ENCODE measurements around the gene EPHB3. TPM values are rescaled to one million over a fixed set of nuclear protein-coding genes. Genes with fewer than 3 reads are reported as not detected.

EPHB3 gene
- total RNA-seq, 1 donor from 2014 or later, result not detected

DNA sequence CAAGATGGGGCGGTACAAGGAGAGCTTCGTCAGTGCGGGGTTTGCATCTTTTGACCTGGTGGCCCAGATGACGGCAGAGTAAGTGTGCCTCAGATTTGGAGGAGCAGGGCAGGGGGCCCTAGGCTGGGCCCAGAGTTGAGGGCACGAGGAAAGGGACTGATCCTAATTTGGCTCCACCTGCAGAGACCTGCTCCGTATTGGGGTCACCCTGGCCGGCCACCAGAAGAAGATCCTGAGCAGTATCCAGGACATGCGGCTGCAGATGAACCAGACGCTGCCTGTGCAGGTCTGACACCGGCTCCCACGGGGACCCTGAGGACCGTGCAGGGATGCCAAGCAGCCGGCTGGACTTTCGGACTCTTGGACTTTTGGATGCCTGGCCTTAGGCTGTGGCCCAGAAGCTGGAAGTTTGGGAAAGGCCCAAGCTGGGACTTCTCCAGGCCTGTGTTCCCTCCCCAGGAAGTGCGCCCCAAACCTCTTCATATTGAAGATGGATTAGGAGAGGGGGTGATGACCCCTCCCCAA lies 19.8 kb downstream of the EPHB3 start:
- no peak overlapping the region for H3K4me3 Mint-ChIP-seq (ENCODE audit: low read depth)
- peaks cover 3% of the 10 kb centered on the region for H3K4me1 Mint-ChIP-seq (ENCODE audit: low read depth)
- peaks cover 30% of the 10 kb centered on the region for H3K27me3 Mint-ChIP-seq (ENCODE audit: low read depth)
- DNase-seq (ENCODE audit: low spot score), result no peak
- no peaks in the 10 kb centered on the region for H3K9me3 Mint-ChIP-seq
- no peak overlapping the region for H3K27ac Mint-ChIP-seq
- intact Hi-C loops (cut with micrococcal nuclease), result no loop called here
- H3K36me3 Mint-ChIP-seq (ENCODE audit: low read depth), result no peaks in the 10 kb centered on the region

DNA sequence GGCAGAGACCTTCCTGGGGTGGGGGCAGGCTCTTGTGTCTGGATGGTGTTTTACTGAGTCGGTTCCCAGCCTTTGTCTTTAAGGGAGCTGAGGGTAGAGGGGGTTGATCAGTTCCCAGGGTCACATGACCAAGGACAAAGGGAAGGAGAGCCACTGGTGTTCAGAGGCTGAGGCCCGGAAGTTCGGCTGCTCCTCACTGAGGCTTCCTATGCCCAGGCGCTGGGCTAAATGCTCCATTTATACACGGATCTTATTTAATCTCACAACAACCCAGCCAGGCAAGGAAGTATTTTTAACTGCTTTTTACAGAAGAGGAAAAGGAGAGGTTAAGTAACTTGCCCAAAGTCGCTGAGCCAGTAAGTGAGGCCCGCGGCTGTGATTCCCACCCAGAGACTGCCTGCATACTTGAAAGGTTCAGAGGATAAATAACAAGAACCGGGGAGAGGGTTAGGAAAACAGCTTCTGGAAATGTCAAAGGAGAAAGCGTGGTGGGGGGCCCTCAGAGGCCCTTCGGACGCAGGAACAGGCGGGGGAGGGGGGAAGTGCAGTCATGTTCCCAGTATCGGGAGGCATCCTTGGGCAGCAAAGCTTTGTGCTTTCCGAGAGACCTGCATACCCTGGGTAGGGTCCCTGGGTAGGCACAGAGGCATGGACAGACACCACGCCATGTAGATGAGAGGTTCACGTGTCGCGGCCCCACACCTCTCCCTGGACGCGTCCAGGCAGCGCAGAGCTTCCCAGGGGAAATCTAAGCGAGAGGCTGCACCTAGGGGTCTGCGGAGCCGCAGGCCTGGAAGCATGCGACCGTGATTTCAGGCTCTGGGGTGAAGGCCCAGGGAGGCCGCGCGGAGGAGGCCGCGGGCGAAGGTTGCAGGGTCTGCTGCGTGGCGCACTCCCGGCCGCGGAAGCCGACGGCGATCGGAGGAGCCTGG lies 21.3 kb downstream of the EPHB3 start:
- intact Hi-C loops (cut with micrococcal nuclease), result no loop called here
- Mint-ChIP-seq H3K9me3 (no peaks in the 10 kb centered on the region), H3K4me1 (ENCODE audit: low read depth) (peaks cover 3% of the 10 kb centered on the region), H3K27me3 (ENCODE audit: low read depth) (peaks cover 32% of the 10 kb centered on the region), H3K4me3 (ENCODE audit: low read depth) (peak overlapping the region; percentile 15), H3K36me3 (ENCODE audit: low read depth) (no peaks in the 10 kb centered on the region), H3K27ac (no peak overlapping the region)
- DNase-seq (ENCODE audit: low spot score), result no peak

DNA sequence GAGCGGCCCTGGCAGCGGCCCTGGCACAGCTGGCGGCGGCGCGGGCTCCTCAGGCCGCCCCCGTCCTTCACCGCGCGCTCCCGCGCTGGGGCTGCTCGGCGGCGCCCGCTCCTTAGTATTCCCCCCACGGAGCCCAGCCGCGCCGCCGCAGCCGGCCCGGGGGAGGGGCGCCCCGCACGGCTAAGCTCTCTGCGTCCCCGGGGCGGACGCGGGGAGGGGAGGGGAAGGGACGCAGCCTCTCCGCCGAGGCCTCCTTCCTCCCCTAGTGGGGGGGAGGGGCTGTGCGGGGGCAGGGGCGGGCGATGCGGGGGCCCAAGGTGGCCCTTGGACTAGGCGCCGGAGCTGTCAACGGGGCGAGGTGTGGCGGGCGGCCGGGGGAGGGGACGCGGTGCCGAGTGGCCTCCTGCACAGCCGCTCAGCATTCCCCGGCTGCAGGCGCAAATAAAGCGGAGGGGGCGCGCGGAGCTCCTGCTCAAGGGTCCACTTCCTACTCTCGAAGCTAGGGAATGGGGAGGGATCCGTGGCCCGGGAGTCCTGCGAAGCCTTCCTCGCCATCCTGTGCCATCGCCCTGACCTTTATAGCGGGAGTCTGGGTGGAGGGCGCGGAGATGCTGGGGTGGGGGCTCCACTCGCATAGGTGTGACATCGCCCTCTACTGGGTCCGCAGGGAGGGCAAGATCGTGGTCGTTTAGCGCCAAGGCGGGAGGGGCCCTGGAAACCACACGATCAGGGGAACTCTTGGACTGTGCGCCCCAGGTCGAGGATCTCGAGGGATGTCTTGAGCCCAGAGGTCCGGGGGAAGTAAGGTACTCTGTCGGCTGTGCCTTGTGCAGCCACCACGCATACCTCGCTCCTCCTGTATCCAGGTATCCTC lies 22.2 kb downstream of the EPHB3 start:
- DNase-seq (ENCODE audit: low spot score), result no peak
- Mint-ChIP-seq H3K36me3 (ENCODE audit: low read depth) (no peaks in the 10 kb centered on the region), H3K4me3 (ENCODE audit: low read depth) (no peak overlapping the region), H3K4me1 (ENCODE audit: low read depth) (peaks cover 3% of the 10 kb centered on the region), H3K9me3 (no peaks in the 10 kb centered on the region), H3K27ac (no peak overlapping the region), H3K27me3 (ENCODE audit: low read depth) (peaks cover 32% of the 10 kb centered on the region)
- intact Hi-C loops (cut with micrococcal nuclease), result no loop called here

DNA sequence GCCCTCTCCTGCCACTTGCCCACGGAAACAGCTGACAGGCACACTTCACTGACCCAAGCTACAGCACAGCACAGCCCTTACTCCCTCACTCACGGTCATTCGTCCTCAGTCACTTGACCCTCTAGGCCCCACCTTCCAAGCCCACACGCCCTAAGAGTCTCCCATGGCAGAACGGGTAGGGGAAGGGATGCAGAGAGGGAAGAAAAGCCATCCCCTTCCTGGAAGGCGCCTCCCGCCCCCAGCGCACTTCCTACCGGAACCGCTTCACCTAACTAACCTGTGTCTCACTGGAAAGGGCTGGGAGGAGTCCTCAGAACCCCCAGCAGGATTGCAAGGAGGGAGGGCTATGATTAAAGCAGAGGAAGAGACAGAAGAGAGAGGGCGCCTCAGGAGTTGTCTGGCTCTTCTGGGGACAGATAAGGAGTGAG lies 22.9 kb downstream of the EPHB3 start:
- H3K36me3 Mint-ChIP-seq (ENCODE audit: low read depth), result no peaks in the 10 kb centered on the region
- H3K4me1 Mint-ChIP-seq (ENCODE audit: low read depth), result peaks cover 3% of the 10 kb centered on the region
- no peak for DNase-seq (ENCODE audit: low spot score)
- no peak overlapping the region for H3K27ac Mint-ChIP-seq
- no peak overlapping the region for H3K4me3 Mint-ChIP-seq (ENCODE audit: low read depth)
- peaks cover 32% of the 10 kb centered on the region for H3K27me3 Mint-ChIP-seq (ENCODE audit: low read depth)
- no peaks in the 10 kb centered on the region for H3K9me3 Mint-ChIP-seq
- intact Hi-C loops (cut with micrococcal nuclease), result no loop called here

DNA sequence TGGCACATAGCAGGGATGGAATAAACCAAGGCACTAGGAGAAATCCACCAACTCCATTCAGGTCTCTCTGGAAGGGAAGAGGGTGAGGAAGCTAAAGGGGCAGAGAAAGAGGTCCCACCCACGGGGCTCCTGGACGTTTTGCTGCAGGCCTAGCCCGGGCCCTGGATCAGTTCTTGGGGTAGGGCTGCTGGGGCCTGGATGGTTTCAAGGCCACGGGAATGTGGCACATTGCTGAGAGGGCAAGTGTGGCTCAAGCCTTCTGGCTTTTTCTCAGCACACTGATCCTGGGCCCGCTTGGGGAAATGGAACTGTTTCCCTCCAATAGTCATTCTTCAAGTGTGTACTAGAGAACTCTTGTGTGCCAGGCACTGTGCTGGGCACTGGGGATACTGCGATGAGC lies 24.0 kb downstream of the EPHB3 start:
- no peak overlapping the region for H3K4me3 Mint-ChIP-seq (ENCODE audit: low read depth)
- no peak for DNase-seq (ENCODE audit: low spot score)
- intact Hi-C loops (cut with micrococcal nuclease), result no loop called here
- H3K27ac Mint-ChIP-seq, result no peak overlapping the region
- H3K27me3 Mint-ChIP-seq (ENCODE audit: low read depth), result peaks cover 30% of the 10 kb centered on the region
- H3K36me3 Mint-ChIP-seq (ENCODE audit: low read depth), result no peaks in the 10 kb centered on the region
- no peaks in the 10 kb centered on the region for H3K9me3 Mint-ChIP-seq
- peaks cover 3% of the 10 kb centered on the region for H3K4me1 Mint-ChIP-seq (ENCODE audit: low read depth)

DNA sequence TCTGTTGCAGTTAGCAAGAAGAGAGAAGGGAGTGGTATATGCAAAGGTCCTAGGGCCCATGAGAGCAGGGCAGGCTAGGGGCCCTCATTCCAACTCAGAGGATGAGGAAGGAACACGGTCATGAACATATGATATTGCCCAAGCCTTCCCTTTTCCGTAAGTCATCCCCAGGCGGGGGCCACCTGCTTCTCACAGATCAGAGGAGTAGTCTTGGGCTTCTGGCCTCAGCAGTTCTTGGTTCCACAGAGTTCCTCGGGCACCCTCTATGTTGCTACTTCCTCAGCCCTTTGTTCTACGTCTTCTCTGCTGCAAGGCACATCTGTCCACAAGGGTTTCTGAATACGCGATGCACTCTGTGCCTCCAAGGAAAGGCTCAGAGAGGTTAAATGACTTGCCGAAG lies 25.3 kb downstream of the EPHB3 start:
- peaks cover 3% of the 10 kb centered on the region for H3K4me1 Mint-ChIP-seq (ENCODE audit: low read depth)

DNA sequence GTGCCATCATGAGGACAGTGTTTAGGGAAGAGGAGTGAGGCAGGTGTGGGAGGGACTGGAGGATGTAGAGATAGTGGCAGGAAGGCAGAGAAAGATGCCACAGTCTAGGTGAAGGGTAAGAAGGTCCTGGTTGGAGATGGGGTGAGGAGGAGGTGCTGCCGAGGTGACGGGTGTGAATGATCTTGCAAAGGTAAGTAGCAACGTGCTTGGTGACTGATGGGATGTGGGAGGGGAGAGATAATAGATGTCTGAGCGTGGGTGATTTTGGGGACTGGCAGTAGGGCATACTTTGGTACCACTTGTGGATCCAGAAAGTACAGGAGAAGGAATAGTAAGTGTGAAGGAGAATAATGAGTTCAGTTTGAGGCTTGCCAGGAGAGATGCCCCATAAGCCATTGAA lies 27.2 kb downstream of the EPHB3 start:
- DNase-seq (ENCODE audit: low spot score), result no peak
- Mint-ChIP-seq H3K9me3 (no peaks in the 10 kb centered on the region), H3K36me3 (ENCODE audit: low read depth) (no peaks in the 10 kb centered on the region), H3K27me3 (ENCODE audit: low read depth) (peaks cover 19% of the 10 kb centered on the region), H3K27ac (no peak overlapping the region), H3K4me1 (ENCODE audit: low read depth) (no peaks in the 10 kb centered on the region), H3K4me3 (ENCODE audit: low read depth) (no peak overlapping the region)
- intact Hi-C loops (cut with micrococcal nuclease), result no loop called here

More for the DNA sequence above, 25.3 kb downstream of the EPHB3 start:
- Mint-ChIP-seq H3K4me3 (ENCODE audit: low read depth) (no peak overlapping the region), H3K27ac (no peak overlapping the region), H3K9me3 (no peaks in the 10 kb centered on the region), H3K27me3 (ENCODE audit: low read depth) (peaks cover 30% of the 10 kb centered on the region), H3K36me3 (ENCODE audit: low read depth) (no peaks in the 10 kb centered on the region)
- no peak for DNase-seq (ENCODE audit: low spot score)
- intact Hi-C loops (cut with micrococcal nuclease), result no loop called here

DNA sequence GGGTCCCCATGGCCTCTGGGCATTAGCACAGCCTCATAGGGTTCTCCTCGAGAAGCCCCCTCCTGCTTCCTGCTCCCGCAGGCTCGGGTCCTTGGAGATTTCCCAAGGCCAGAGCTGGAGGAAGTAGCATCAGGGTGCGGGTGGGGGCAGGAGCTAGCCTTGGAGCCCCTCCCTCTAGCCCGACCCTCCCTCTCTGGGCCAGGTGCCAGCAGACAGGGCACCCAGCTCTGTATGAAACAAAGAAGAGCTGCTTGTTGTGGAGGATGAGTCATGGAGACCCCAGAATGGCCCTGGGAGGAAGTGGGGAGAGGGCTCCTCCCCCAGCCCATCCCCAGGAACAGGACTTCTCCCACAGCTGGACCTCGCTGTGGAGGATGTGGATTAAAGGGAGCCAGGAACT lies 29.2 kb downstream of the EPHB3 start:
- H3K4me1 Mint-ChIP-seq (ENCODE audit: low read depth), result no peaks in the 10 kb centered on the region
- H3K9me3 Mint-ChIP-seq, result no peaks in the 10 kb centered on the region
- H3K4me3 Mint-ChIP-seq (ENCODE audit: low read depth), result no peak overlapping the region
- no peak for DNase-seq (ENCODE audit: low spot score)
- H3K36me3 Mint-ChIP-seq (ENCODE audit: low read depth), result no peaks in the 10 kb centered on the region
- H3K27ac Mint-ChIP-seq, result no peak overlapping the region
- peaks cover 3% of the 10 kb centered on the region for H3K27me3 Mint-ChIP-seq (ENCODE audit: low read depth)
- intact Hi-C loops (cut with micrococcal nuclease), result no loop called here

DNA sequence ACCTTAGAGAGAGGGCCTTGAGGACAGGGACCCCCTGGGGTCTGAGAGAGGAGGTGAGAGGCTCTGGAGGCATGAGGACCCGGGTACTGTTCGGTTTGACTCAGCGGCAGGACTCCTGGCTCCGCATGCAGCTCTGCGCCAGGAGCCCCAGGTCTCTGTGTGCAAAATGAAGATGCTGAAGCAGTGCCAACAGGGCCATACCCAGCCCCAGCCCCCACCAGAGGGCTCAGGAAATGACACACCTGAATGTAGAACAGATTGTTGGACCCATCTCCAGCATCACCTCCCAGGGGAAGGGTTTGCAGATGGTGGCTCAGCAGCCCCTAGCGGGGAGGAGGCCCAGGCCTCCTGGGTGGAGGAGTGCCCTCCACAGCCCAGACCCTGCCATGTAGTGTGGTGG lies 30.2 kb downstream of the EPHB3 start:
- H3K4me3 Mint-ChIP-seq (ENCODE audit: low read depth), result no peak overlapping the region
- intact Hi-C loops (cut with micrococcal nuclease), result no loop called here
- H3K9me3 Mint-ChIP-seq, result no peaks in the 10 kb centered on the region

DNA sequence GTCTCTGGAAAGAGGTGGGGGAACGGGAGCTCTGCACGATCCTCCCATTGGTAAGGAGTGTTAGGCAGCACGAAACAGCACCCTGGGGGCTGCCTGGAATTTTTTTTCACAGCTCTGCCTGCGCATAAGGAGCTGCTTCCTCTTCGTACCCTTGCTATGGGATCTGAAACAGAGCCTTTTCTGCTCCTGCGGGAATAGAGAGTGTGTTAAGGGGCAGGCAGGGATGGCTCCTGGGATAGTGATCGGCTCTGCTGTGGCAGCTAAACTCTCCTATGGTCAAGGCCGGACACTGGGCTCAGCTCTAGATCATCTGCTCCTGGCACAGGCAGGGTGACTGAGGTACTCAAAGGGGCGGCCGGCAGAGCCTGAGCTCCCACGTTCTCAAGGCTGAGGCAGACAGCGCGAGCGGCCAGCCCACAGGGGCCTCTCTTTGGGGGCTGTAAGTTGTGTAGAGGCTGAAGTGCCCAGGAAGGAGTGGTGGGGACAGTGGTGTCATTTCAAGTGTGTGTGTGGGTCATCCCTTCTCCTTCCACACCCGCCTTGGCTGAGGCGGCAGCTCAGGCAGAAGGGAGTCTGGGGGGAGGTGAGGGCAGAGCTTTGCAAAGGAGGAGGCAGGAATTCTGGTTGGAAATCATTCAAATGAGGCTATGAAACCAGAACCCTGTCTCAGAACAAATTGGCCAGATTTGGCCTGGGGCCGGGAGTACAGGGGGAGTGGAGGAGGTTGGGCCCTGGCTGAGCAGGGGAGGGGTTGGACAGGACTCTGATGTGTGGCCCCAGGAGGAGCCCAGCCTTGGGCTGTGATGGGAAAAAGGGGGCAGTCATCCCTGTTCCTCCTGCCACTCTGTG lies 31.0 kb downstream of the EPHB3 start:
- no peaks in the 10 kb centered on the region for H3K4me1 Mint-ChIP-seq (ENCODE audit: low read depth)
- no peaks in the 10 kb centered on the region for H3K36me3 Mint-ChIP-seq (ENCODE audit: low read depth)
- H3K27ac Mint-ChIP-seq, result no peak overlapping the region
- no peak for DNase-seq (ENCODE audit: low spot score)
- H3K4me3 Mint-ChIP-seq (ENCODE audit: low read depth), result no peak overlapping the region
- H3K27me3 Mint-ChIP-seq (ENCODE audit: low read depth), result peaks cover 2% of the 10 kb centered on the region
- intact Hi-C loops (cut with micrococcal nuclease), result no loop called here
- H3K9me3 Mint-ChIP-seq, result no peaks in the 10 kb centered on the region

More for the DNA sequence above, 30.2 kb downstream of the EPHB3 start:
- H3K36me3 Mint-ChIP-seq (ENCODE audit: low read depth), result no peaks in the 10 kb centered on the region
- no peak for DNase-seq (ENCODE audit: low spot score)
- no peak overlapping the region for H3K27ac Mint-ChIP-seq
- no peaks in the 10 kb centered on the region for H3K4me1 Mint-ChIP-seq (ENCODE audit: low read depth)
- H3K27me3 Mint-ChIP-seq (ENCODE audit: low read depth), result peaks cover 4% of the 10 kb centered on the region

DNA sequence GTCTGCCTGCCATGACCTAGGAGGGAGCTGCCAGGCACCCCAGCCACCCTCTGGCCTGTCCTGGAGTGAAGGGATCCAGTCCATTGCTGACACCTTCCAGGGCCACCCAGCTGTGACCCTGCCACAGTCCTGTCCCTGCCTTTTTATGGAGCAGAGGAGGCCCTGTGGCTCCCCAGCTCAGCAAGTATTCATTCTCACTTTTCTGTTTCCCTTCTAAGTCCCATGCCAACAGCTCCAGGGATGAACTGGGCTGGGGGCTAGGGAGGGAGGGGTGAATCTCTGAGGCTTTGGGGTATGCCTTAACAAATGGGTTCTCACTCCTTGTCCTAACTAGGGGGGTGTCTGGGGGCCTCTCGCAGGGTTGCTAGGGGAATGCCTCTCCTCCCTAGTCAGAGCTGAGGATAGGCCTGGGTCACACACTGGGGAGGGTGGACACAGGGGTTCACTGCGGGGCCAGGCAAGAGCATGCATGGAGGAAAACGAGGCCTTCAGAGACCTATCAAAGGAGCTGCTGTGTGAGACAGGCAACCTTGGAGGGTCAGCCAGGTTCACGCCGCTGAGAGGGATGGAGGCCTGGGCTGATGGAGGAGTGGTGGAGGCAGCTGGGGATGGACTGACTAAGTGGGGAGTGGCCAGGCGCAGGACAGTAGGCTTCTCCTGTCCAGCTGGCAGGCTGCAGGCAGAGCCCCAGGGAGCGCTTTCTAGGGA lies 31.8 kb downstream of the EPHB3 start:
- DNase-seq (ENCODE audit: low spot score), result no peak
- Mint-ChIP-seq H3K36me3 (ENCODE audit: low read depth) (no peaks in the 10 kb centered on the region), H3K27ac (no peak overlapping the region), H3K4me1 (ENCODE audit: low read depth) (no peaks in the 10 kb centered on the region), H3K27me3 (ENCODE audit: low read depth) (peaks cover 2% of the 10 kb centered on the region), H3K4me3 (ENCODE audit: low read depth) (no peak overlapping the region), H3K9me3 (no peaks in the 10 kb centered on the region)
- intact Hi-C loops (cut with micrococcal nuclease), result no loop called here

DNA sequence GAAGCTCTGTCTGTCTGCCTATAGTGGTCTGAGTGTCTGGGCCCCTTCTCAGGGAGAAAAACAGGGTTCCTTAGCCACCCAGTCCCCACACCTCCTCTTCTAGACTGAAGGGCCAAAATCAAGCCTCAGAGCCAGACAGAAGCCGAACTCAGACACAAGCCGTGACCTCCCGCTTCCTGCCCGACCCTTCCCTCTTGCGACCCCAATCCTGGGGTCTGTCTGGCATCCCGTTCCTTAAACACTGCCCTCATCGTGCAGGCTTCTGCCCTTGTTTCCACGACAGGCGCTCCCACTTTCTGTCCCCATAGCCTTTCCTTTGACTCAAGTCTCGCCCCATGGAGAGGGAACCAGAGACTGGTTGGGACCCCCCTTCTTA lies 32.3 kb downstream of the EPHB3 start:
- Mint-ChIP-seq H3K4me1 (ENCODE audit: low read depth) (no peaks in the 10 kb centered on the region), H3K27ac (no peak overlapping the region), H3K27me3 (ENCODE audit: low read depth) (peaks cover 2% of the 10 kb centered on the region), H3K4me3 (ENCODE audit: low read depth) (no peak overlapping the region), H3K9me3 (no peaks in the 10 kb centered on the region), H3K36me3 (ENCODE audit: low read depth) (no peaks in the 10 kb centered on the region)
- intact Hi-C loops (cut with micrococcal nuclease), result no loop called here
- no peak for DNase-seq (ENCODE audit: low spot score)
